Peyer's patch (tissue), 4 donors: Measurements from ENCODE around the gene ERVFRD-1. TPM values are rescaled to one million over a fixed set of nuclear protein-coding genes. Genes with fewer than 3 reads are reported as not detected.
"Not testable (repeated sequence)": the region's sequence is repeated elsewhere in the genome, so short reads cannot be mapped to it uniquely, and the experiment has no call there.

ENCODE experiments used
- DNase-seq, 3 donors: peaks; one replicate each; pipeline ENCODE4 v3.0.0-alpha.2; 2017 to 2019
- H3K27ac ChIP-seq, 4 donors: fragments of 200-600 bp; sonication (generic); one replicate each; pipeline ENCODE4 v1.5.1; 2016 to 2019
- H3K27me3 ChIP-seq, 2 donors: fragments of 200-600 bp; sonication (generic); one replicate each; pipeline ENCODE4 v1.5.1; 2019
- H3K36me3 ChIP-seq, 3 donors: fragments of 200-600 bp; sonication (generic); one replicate each; pipeline ENCODE4 v1.5.1; 2016 to 2019
- H3K4me1 ChIP-seq, 4 donors: fragments of 200-600 bp; sonication (generic); one replicate each; pipeline ENCODE4 v1.5.1; 2016 to 2019
- H3K4me3 ChIP-seq, 4 donors: fragments of 200-600 bp; sonication (generic); 1 replicate in 3 of 4; 2 replicates in 1 of 4; pipeline ENCODE4 v1.5.1; 2016 to 2019; ENCODE audit warnings: mild to moderate bottlenecking in 1 of 4
- H3K9me3 ChIP-seq, 4 donors: fragments of 200-600 bp; sonication (generic); one replicate each; pipeline ENCODE4 v1.5.1; 2016 to 2019; ENCODE audit warnings: mild to moderate bottlenecking in 1 of 4
- POLR2A ChIP-seq, 2 donors: fragments of 450-650 bp; IDR thresholded peaks; one replicate each; pipeline ENCODE4 v1.5.1; 2017; ENCODE audit warnings: antibody characterized with exemption in 2 of 2, mild to moderate bottlenecking in 2 of 2, moderate library complexity in 2 of 2
- total RNA-seq, 4 donors: library from RNA; depleted of rRNA; stranded (reverse); fragments of >200 nt; gene quantifications; one replicate each; pipeline ENCODE4 v1.1.0, GENCODE V29; 2016
- TF ChIP-seq, protein P1 (sequence below), 6 experiments: fragments of 450-650 bp in 4 of 6; fragments of 200-600 bp in 2 of 6; sonication (generic) in 1 of 6; IDR thresholded peaks; one replicate each; pipeline ENCODE4 v1.5.1; 2017 to 2019; ENCODE audit warnings: antibody characterized with exemption in 6 of 6, mild to moderate bottlenecking in 3 of 6, moderate library complexity in 1 of 6

ERVFRD-1 gene
- total RNA-seq, 4 donors from 2014 or later, result not detected

DNA sequence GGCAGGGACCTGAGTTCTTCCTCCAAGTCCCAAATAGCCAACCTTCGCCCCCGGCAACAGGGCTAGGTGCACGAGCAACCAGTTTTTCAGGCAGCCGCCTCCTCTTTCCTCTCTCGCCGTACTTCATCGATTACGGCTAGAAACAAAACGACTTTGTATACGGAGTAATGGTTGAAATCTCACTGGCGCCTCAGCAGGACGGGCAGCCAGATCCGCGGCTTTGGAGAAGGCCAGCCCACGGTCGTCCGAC, 18.2 kb downstream of the ERVFRD-1 start:
- TF ChIP-seq, protein P1, sequence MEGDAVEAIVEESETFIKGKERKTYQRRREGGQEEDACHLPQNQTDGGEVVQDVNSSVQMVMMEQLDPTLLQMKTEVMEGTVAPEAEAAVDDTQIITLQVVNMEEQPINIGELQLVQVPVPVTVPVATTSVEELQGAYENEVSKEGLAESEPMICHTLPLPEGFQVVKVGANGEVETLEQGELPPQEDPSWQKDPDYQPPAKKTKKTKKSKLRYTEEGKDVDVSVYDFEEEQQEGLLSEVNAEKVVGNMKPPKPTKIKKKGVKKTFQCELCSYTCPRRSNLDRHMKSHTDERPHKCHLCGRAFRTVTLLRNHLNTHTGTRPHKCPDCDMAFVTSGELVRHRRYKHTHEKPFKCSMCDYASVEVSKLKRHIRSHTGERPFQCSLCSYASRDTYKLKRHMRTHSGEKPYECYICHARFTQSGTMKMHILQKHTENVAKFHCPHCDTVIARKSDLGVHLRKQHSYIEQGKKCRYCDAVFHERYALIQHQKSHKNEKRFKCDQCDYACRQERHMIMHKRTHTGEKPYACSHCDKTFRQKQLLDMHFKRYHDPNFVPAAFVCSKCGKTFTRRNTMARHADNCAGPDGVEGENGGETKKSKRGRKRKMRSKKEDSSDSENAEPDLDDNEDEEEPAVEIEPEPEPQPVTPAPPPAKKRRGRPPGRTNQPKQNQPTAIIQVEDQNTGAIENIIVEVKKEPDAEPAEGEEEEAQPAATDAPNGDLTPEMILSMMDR (IDR thresholded peaks at IDR 0.05), result no peak
- TF ChIP-seq POLR2A (IDR thresholded peaks at IDR 0.05), result peak in 1 of 2 donors; percentile 75
- H3K27me3 ChIP-seq, result no peaks in the 10 kb centered on the region
- no peak for DNase-seq
- H3K4me3 ChIP-seq, result peak overlapping the region; percentile 88 to 100 (median 95)
- H3K27ac ChIP-seq, result peak overlapping the region; percentile 98 to 99 (median 99)
- no peaks in the 10 kb centered on the region for H3K36me3 ChIP-seq
- no peaks in the 10 kb centered on the region for H3K9me3 ChIP-seq
- H3K4me1 ChIP-seq, result peaks cover 0 to 26% (median 2%) of the 10 kb centered on the region in 4 donors

DNA sequence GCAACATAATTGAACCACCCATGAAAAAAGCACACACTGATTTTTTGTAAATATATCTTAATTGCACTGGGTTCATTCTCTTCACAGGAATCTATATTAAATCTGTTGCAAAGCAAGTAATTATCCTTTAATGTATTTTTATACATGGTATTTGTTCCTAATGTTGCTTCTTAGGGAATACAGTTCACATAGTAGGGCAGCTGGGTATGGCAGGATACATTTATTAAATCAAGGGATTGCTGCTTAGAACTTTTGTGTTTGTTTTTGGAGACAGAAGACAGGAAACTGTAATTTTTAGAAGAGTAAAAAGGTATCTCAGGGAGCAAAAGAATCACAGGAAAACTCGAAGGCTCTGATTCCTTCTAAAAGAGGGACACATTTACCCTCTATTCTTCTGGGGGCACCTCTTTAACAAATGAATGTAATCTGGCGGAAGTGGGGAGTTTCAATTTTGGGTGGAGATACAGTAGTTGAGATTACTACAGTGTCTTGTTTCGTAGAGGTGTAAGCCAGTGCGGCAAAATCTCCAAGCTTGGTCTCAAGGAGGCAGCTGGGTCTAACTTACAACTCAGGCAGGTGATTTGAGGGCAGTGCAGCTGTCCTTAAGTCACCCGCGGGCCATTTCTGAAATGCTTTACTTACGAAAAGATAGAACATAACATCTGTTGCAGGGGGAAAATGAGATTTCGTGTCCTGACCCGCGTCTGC, 18.7 kb downstream of the ERVFRD-1 start:
- H3K27me3 ChIP-seq, result no peaks in the 10 kb centered on the region
- peak in 1 of 3 donors; percentile 54 for DNase-seq
- no peaks in the 10 kb centered on the region for H3K9me3 ChIP-seq
- no peaks in the 10 kb centered on the region for H3K36me3 ChIP-seq
- peak overlapping the region; percentile 98 to 99 (median 99) for H3K27ac ChIP-seq
- peaks cover 0 to 26% (median 2%) of the 10 kb centered on the region in 4 donors for H3K4me1 ChIP-seq
- H3K4me3 ChIP-seq, result peak overlapping the region; percentile 88 to 100 (median 95)
- TF ChIP-seq, protein P1 (IDR thresholded peaks at IDR 0.05), result no peak
- no peak for TF ChIP-seq POLR2A (IDR thresholded peaks at IDR 0.05)

DNA sequence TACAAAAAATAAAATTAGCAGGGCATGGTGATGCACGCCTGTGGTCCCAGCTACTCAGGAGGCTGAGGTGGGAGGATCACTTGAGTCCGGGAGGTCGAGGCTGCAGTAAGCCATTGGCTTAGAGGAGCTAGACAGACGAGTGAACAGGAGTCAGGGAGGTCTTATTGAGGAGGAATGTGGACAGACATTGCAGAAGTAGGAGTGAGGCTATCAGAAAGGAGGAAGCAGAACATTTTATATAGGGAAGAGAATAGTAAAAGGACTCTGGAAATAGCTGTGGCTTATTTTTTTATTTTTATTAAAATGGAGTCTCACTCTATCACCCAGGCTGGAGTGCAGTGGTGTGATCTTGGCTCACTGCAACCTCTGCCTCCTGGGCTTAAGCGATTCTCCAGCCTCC, 20.4 kb downstream of the ERVFRD-1 start:
- H3K9me3 ChIP-seq, H3K27ac ChIP-seq, H3K4me3 ChIP-seq, DNase-seq, H3K27me3 ChIP-seq, H3K36me3 ChIP-seq: not testable (repeated sequence)
- peaks cover 0 to 22% (median 2%) of the 10 kb centered on the region in 4 donors for H3K4me1 ChIP-seq

DNA sequence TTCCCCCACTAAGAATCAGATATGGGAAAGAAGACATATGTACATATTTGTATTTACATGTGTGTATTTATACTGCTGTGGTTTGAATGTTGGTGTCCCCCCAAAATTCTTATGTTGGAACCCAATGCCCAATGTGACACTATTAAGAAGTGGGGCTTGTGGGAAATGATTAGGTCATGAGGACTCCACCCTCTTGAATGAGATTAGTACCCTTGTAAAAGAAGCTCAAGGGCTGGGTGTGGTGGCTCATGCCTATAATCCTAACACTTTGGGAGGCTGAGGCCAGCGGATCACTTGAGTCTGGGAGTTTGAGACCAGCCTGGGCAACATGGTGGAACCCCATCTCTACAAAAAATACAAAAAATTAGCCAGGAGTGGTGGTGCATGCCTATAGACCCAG, 21.8 kb downstream of the ERVFRD-1 start:
- Histone ChIP-seq H3K9me3 (no peaks in the 10 kb centered on the region), H3K4me1 (peaks cover 0 to 7% (median 0%) of the 10 kb centered on the region in 4 donors), H3K27me3 (no peaks in the 10 kb centered on the region), H3K36me3 (no peaks in the 10 kb centered on the region), H3K4me3 (no peak overlapping the region), H3K27ac (no peak overlapping the region)
- no peak for TF ChIP-seq POLR2A (IDR thresholded peaks at IDR 0.05)
- TF ChIP-seq, protein P1 (IDR thresholded peaks at IDR 0.05), result no peak
- DNase-seq, result no peak

DNA sequence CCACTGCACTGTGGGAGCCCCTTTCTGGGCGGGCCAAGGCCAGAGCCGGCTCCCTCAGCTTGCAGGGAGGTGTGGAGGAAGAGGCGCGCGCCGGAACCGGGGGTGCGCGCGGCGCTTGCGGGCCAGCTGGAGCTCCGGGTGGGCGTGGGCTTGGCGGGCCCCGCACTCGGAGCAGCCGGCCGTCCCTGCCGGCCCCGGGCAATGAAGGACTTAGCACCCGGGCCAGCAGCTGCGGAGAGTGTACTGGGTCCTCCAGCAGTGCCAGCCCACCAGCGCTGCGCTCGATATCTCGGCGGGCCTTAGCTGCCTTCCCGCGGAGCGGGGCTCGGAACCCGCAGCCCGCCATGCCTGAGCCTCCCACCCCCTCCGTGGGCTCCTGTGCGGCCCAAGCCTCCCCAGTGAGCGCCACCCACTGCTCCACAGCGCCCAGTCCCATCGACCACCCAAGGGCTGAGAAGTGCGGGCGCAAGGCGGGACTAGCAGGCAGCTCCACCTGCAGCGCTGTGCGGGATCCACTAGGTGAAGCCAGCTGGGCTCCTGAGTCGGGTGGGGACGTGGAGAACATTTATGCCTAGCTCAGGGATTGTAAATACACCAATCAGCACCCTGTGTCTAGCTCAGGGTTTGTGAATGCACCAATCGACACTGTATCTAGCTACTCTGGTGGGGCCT, 24.2 kb downstream of the ERVFRD-1 start:
- not testable (repeated sequence) for H3K36me3 ChIP-seq, H3K4me1 ChIP-seq, H3K9me3 ChIP-seq, H3K27me3 ChIP-seq, DNase-seq, H3K4me3 ChIP-seq, H3K27ac ChIP-seq

DNA sequence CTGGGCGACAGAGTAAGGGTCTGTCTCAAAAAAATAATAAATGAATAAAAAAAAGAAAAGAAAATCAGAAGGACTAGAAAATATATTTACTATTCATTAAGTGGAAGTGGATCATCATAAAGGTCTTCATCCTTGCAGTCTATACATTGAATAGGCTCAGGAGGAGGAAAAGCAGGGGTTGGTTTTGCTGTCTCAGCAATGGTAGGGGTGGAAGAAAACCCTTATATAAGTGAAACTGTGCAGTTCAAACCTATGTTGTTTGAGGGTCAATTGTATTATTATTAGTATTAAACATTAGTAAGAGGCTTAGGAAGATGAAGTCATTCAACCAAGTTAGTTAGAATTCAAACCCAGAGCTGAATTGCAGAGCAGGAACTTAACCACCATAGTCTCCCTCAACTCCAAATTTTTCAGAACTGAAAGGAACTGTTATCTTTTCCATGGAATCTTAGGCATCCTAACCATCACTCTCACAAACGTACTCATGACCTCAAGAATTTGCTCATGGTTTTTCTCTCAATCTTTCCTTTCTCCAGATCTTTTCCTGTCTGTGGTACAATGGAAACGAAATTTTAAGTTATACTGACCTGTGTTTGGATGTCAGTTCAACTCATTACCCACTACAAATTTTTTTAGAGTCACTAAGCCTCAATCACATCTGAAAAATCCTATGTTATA, 25.6 kb downstream of the ERVFRD-1 start:
- DNase-seq, result no peak
- TF ChIP-seq, protein P1 (IDR thresholded peaks at IDR 0.05), result no peak
- Histone ChIP-seq H3K4me1 (no peaks in the 10 kb centered on the region), H3K27ac (no peak overlapping the region), H3K36me3 (no peaks in the 10 kb centered on the region), H3K27me3 (no peaks in the 10 kb centered on the region), H3K9me3 (no peaks in the 10 kb centered on the region), H3K4me3 (no peak overlapping the region)
